ENCODE results near the gene ONECUT1.

The ONECUT1 gene

GRCh38 chr15:52787123-52787503, 3.0 kb downstream of the ONECUT1 start:
- DNase-seq (ENCODE audit: extremely low spot score), result no peak
- ChIA-PET CTCF (no interaction called here), POLR2A (no interaction called here)
- TF ChIP-seq CTCF (IDR thresholded peaks at IDR 0.05; ENCODE audit: control extremely low read depth, extremely low read depth, low read depth, missing control alignments), result no peak

GRCh38 chr15:52786436-52787122, 3.6 kb downstream of the ONECUT1 start:
- ChIA-PET POLR2A (no interaction called here), CTCF (no interaction called here)
- TF ChIP-seq CTCF (IDR thresholded peaks at IDR 0.05; ENCODE audit: control extremely low read depth, extremely low read depth, low read depth, missing control alignments), result no peak
- DNase-seq (ENCODE audit: extremely low spot score), result no peak

GRCh38 chr15:52785672-52786406, 4.3 kb downstream of the ONECUT1 start:
- CTCF ChIA-PET, result no interaction called here
- TF ChIP-seq CTCF (IDR thresholded peaks at IDR 0.05; ENCODE audit: control extremely low read depth, extremely low read depth, low read depth, missing control alignments), result no peak
- DNase-seq (ENCODE audit: extremely low spot score), result no peak
- POLR2A ChIA-PET, result no interaction called here

- TF ChIP-seq CTCF (IDR thresholded peaks at IDR 0.05; ENCODE audit: control extremely low read depth, extremely low read depth, low read depth, missing control alignments), result no peak
- CTCF ChIA-PET, result interaction anchor here (0.7 kb wide), 1 partner anchor 546 kb away, joined by 3 read pairs; no protein-coding TSS in a partner anchor
- POLR2A ChIA-PET, result no interaction called here
- DNase-seq (ENCODE audit: extremely low spot score), result no peak
Measured at GRCh38 chr15:52784799-52785671, 5.1 kb downstream of the ONECUT1 start.

- no peak for DNase-seq (ENCODE audit: extremely low spot score)
- POLR2A ChIA-PET, result no interaction called here
- CTCF ChIA-PET, result interaction anchor here (0.7 to 1.6 kb wide), 3 partner anchors 8 to 545 kb away, joined by 3 to 4 read pairs (median 3); no protein-coding TSS in a partner anchor
- no peak for TF ChIP-seq CTCF (IDR thresholded peaks at IDR 0.05; ENCODE audit: control extremely low read depth, extremely low read depth, low read depth, missing control alignments)
Measured at GRCh38 chr15:52783929-52784798, 6.0 kb downstream of the ONECUT1 start.

Data from GM10248 (cell line).